PC-9 (cell line): Measurements from ENCODE around the gene C1orf87. TPM values are rescaled to one million over a fixed set of nuclear protein-coding genes. Genes with fewer than 3 reads are reported as not detected.

Experiments
- BruUV-seq: library from RNA; stranded (reverse); fragments of 400-500 nt; replicated peaks from 2 replicates; lab custom pipeline; 2021; lab: Mats Ljungman, UMichigan
- CTCF ChIA-PET: fragments of 300-600 bp; sonication (Branson Sonifier 250); formaldehyde crosslinking; loops from one replicate; lab custom pipeline; 2022; ENCODE audit warnings: antibody characterized with exemption; lab: Charles Lee
- POLR2A ChIA-PET: fragments of 300-600 bp; sonication (Branson Sonifier 250); formaldehyde crosslinking; loops from one replicate; lab custom pipeline; 2022; ENCODE audit warnings: antibody characterized with exemption; ENCODE audit not compliant: unreplicated experiment; lab: Charles Lee
- DNase-seq, 2 experiments: peaks; one replicate each; pipeline versions ENCODE4 v3.0.0 to v3.0.0-alpha.2; 2015 to 2022; ENCODE audit warnings: mixed read lengths in 1 of 2
- H2AFZ ChIP-seq: fragments of 200-600 bp; sonication (generic); 2 replicates; pipeline ENCODE4 v1.8.1; 2017; ENCODE audit warnings: antibody characterized with exemption
- H3F3A ChIP-seq: fragments of 200-600 bp; sonication (generic); 2 replicates; pipeline ENCODE4 v1.8.1; 2017; ENCODE audit warnings: antibody characterized with exemption, mild to moderate bottlenecking, low read depth; ENCODE audit not compliant: insufficient read depth
- H3K27ac ChIP-seq: fragments of 200-600 bp; sonication (generic); 2 replicates; pipeline ENCODE4 v1.6.1; 2016; ENCODE audit warnings: mixed run types
- H3K27me3 ChIP-seq: fragments of 200-600 bp; sonication (generic); 2 replicates; pipeline ENCODE4 v1.6.1; 2016; ENCODE audit warnings: low read depth, mixed run types; ENCODE audit not compliant: insufficient read depth
- H3K36me3 ChIP-seq: fragments of 200-600 bp; sonication (generic); 2 replicates; pipeline ENCODE4 v1.6.1; 2016; ENCODE audit warnings: low read depth, mixed run types
- H3K4me1 ChIP-seq: fragments of 200-600 bp; sonication (generic); replicated peaks from 2 replicates; pipeline ENCODE4 v1.6.1; 2016; ENCODE audit warnings: mixed run types; ENCODE audit not compliant: insufficient read depth
- H3K4me2 ChIP-seq: fragments of 200-600 bp; sonication (generic); 2 replicates; pipeline ENCODE4 v1.6.1; 2017; ENCODE audit warnings: mixed run types
- H3K4me3 ChIP-seq: fragments of 200-600 bp; sonication (generic); 2 replicates; pipeline ENCODE4 v1.6.1; 2016; ENCODE audit warnings: mixed run types
- H3K79me2 ChIP-seq: fragments of 200-600 bp; sonication (generic); 2 replicates; pipeline ENCODE4 v1.6.1; 2017; ENCODE audit warnings: low read depth, mixed run types
- H3K9me2 ChIP-seq: fragments of 200-600 bp; sonication (generic); 2 replicates; pipeline ENCODE4 v1.8.1; 2017; ENCODE audit warnings: mild to moderate bottlenecking; ENCODE audit not compliant: insufficient read depth
- H3K9me3 ChIP-seq: fragments of 200-600 bp; sonication (generic); 2 replicates; pipeline ENCODE4 v1.8.1; 2016; ENCODE audit warnings: low read depth; ENCODE audit not compliant: insufficient read depth
- H4K20me1 ChIP-seq: fragments of 200-600 bp; sonication (generic); 2 replicates; pipeline ENCODE4 v1.8.1; 2017; ENCODE audit not compliant: insufficient read depth
- EZH2 ChIP-seq: fragments of 200-600 bp; sonication (generic); IDR thresholded peaks from 2 replicates; pipeline ENCODE4 v1.8.0; 2017; ENCODE audit warnings: antibody characterized with exemption, low read depth
- intact Hi-C: fragments of 100-400 bp; cut with micrococcal nuclease; formaldehyde crosslinking; loops from one replicate; pipeline ENCODE4 v1.10.0; 2022; ENCODE audit not compliant: unreplicated experiment
- total RNA-seq: library from RNA; stranded (reverse); gene quantifications from 2 replicates; pipeline ENCODE4 v1.2.3, GENCODE V29; 2021
- TF ChIP-seq, protein P1 (sequence below): fragments of 200-600 bp; sonication (generic); conservative IDR thresholded peaks from 2 replicates; pipeline ENCODE4 v1.6.1; 2017; ENCODE audit warnings: mixed run types, antibody characterized with exemption, mild to moderate bottlenecking, moderate library complexity

Gene C1orf87
- total RNA-seq, 1 experiment from 2014 or later = not detected

DNA sequence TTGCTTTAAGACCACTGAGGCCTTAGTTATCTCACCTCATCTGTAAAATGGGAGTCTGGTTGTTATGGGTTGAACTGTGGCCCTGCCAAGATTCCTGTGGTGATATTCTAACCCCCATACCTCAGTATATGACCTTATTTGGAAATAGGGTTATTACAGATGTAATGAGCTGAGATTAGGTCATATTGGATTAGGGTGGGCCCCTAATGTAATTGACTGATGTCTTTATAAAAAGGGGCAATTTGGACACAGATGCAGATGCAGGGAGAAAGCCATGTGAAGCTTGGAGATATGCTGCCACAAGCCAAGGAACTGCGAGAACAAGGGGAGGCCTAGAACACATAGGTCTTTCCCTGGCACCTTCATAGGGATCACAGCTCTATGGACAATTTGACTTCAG is 3.9 kb downstream of the C1orf87 start:
- Histone ChIP-seq H3K4me1 (no peaks in the 10 kb centered on the region), H3K27ac (no peak overlapping the region), H3K27me3 (peaks cover 26% of the 10 kb centered on the region), H4K20me1 (no peaks in the 10 kb centered on the region), H3K9me2 (no peaks in the 10 kb centered on the region), H3K36me3 (no peaks in the 10 kb centered on the region), H3K9me3 (no peaks in the 10 kb centered on the region), H3F3A (no peaks in the 10 kb centered on the region), H3K79me2 (no peaks in the 10 kb centered on the region), H2AFZ (no peak overlapping the region), H3K4me3 (no peak overlapping the region), H3K4me2 (no peak overlapping the region)
- CTCF ChIA-PET = no interaction called here
- BruUV-seq = no TSS peak
- POLR2A ChIA-PET = no interaction called here
- TF ChIP-seq, protein P1, sequence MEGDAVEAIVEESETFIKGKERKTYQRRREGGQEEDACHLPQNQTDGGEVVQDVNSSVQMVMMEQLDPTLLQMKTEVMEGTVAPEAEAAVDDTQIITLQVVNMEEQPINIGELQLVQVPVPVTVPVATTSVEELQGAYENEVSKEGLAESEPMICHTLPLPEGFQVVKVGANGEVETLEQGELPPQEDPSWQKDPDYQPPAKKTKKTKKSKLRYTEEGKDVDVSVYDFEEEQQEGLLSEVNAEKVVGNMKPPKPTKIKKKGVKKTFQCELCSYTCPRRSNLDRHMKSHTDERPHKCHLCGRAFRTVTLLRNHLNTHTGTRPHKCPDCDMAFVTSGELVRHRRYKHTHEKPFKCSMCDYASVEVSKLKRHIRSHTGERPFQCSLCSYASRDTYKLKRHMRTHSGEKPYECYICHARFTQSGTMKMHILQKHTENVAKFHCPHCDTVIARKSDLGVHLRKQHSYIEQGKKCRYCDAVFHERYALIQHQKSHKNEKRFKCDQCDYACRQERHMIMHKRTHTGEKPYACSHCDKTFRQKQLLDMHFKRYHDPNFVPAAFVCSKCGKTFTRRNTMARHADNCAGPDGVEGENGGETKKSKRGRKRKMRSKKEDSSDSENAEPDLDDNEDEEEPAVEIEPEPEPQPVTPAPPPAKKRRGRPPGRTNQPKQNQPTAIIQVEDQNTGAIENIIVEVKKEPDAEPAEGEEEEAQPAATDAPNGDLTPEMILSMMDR = no peak
- TF ChIP-seq EZH2 = no peak
- DNase-seq = no peak
- intact Hi-C loops = no loop called here

DNA sequence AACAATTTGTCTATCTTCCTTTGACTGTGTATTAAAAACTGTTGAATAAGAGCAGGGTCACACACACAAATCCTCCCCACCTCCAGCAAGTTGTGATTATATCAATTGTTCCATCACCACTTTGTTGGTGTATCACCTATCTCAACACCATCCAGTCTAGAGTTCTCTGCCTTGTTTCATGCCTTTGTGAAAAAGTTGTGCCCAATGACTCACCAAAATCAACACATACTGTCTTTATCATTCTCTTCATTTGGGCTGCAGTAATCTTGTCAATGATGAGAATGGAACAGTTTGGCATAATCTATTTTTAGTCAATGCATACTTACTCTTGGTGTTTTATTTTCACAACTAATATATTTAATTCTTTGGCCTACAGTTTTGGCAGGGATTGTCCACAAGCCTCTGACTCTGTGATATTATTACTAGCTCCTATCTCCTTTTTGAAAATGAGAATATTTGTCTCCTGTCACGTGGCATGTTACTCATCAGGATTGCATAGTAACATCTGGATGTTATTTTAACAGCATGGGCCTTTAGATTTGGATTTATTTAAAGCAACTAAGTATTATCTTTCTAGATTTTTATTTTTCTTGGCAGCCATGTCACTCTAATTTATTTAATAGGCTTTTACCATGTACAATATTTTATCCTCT is 5.1 kb downstream of the C1orf87 start:
- no peaks in the 10 kb centered on the region for H3K36me3 ChIP-seq
- no peak for TF ChIP-seq EZH2
- TF ChIP-seq, protein P1 = no peak
- H3K27ac ChIP-seq = no peak overlapping the region
- no peaks in the 10 kb centered on the region for H3F3A ChIP-seq
- ChIA-PET CTCF (no interaction called here), POLR2A (no interaction called here)
- H3K9me2 ChIP-seq = no peaks in the 10 kb centered on the region
- no peak for DNase-seq
- H3K79me2 ChIP-seq = no peaks in the 10 kb centered on the region
- no peaks in the 10 kb centered on the region for H4K20me1 ChIP-seq
- H3K4me3 ChIP-seq = no peak overlapping the region
- no peaks in the 10 kb centered on the region for H3K9me3 ChIP-seq
- H2AFZ ChIP-seq = no peak overlapping the region
- intact Hi-C loops = no loop called here
- peaks cover 20% of the 10 kb centered on the region for H3K27me3 ChIP-seq
- no peak overlapping the region for H3K4me2 ChIP-seq
- H3K4me1 ChIP-seq = no peaks in the 10 kb centered on the region
- BruUV-seq = no TSS peak

GRCh38 chr1:60066001-60066400 is 7.6 kb downstream of the C1orf87 start:
- CTCF ChIA-PET = no interaction called here
- no peaks in the 10 kb centered on the region for H3K79me2 ChIP-seq
- no peaks in the 10 kb centered on the region for H3K36me3 ChIP-seq
- H3K27ac ChIP-seq = no peak overlapping the region
- POLR2A ChIA-PET = no interaction called here
- H4K20me1 ChIP-seq = no peaks in the 10 kb centered on the region
- no peaks in the 10 kb centered on the region for H3K9me3 ChIP-seq
- no peaks in the 10 kb centered on the region for H3F3A ChIP-seq
- intact Hi-C loops = no loop called here
- no peaks in the 10 kb centered on the region for H3K4me1 ChIP-seq
- H2AFZ ChIP-seq = no peak overlapping the region
- DNase-seq = no peak
- H3K4me2 ChIP-seq = no peak overlapping the region
- BruUV-seq = no TSS peak
- no peak for TF ChIP-seq EZH2
- TF ChIP-seq, protein P1 = no peak
- H3K27me3 ChIP-seq = no peaks in the 10 kb centered on the region
- H3K4me3 ChIP-seq = no peak overlapping the region
- no peaks in the 10 kb centered on the region for H3K9me2 ChIP-seq
